ENCODE results near the gene ZDHHC3.
"Not testable (repeated sequence)": the region's sequence is repeated elsewhere in the genome, so short reads cannot be mapped to it uniquely, and the experiment has no call there.

Gene ZDHHC3

DNA sequence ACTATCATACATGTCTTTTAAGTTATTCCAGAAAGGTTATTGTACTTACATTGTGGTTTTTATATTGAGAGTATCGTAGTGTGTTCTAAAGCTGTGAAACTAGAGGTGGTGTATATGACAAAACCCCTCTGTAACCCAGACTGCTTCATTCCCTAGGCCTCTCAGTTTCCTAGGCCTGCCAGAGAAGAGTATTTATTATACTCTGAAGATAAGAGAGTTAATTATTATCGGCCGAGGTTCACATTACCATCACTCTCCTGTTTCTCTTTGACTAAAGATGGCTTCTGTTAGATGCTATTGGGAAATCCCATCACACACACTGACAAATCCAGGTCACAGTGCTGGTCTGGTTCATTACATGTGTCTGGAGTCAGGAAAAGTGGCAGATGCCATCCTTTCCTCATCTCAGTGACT is 20.6 kb upstream of the ZDHHC3 start:
- DNase-seq (ENCODE audit: low read depth in 2 of 2), result no peak

DNA sequence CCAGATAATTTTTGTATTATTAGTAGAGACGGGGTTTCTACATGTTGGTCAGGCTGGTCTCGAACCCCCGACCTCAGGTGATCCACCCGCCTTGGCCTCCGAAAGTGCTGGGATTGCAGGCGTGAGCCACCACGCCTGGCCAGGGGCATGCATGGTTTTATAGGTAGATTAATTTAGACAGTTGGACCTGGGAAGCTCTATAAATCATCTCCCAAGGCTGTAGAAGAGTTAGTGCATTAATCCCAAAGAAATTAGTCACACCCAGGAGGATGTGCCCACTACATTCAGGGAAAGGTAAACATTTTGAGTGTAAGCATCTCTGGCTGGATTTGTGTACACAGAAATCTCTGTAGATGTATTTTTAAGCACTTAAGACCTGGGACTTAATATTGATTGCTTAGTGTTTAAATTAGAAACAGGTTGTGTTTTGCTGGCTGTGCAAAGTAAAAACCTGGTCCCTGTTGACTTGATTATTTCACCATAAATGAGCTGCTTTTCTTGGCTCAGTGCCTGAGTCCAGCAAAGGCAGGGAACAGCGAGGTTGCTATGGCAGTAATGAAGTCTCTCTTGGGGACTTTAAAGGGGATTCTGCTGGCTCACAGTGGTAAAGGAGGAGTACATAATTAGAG is 19.3 kb upstream of the ZDHHC3 start:
- no peak for DNase-seq (ENCODE audit: low read depth in 2 of 2)

- DNase-seq (ENCODE audit: low read depth in 2 of 2), result no peak
These were observed 17.7 kb upstream of the ZDHHC3 start for GRCh38 chr3:44993471-44994205.

- DNase-seq (ENCODE audit: low read depth in 2 of 2), result no peak
These were observed 16.8 kb upstream of the ZDHHC3 start for GRCh38 chr3:44992555-44993470.

GRCh38 chr3:44991326-44991725 is 15.4 kb upstream of the ZDHHC3 start:
- no peak for DNase-seq (ENCODE audit: low read depth in 2 of 2)

- DNase-seq (ENCODE audit: low read depth in 2 of 2), result no peak
These were observed 13.8 kb upstream of the ZDHHC3 start for GRCh38 chr3:44989636-44990373.

- DNase-seq (ENCODE audit: low read depth in 2 of 2), result no peak
These were observed 13.2 kb upstream of the ZDHHC3 start for GRCh38 chr3:44989141-44989540.

DNA sequence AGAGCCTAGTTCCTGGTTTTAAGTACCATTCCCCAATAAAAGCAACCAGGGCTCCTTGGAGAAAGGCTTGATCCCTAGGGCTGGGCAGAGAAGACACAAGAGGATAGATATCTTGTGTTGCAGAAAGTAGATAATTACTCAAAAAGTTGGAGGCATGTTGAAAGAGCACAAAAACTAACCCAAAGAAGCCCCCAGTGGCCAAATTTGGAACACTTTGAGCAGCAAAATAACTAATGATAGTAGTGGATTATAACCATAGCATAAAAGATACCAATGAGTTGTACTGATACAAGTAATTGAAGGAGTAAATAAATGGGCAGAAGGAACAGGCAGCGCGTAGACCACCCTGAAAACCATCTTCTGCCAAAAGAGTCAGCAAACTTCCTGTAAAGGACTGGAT is 12.1 kb upstream of the ZDHHC3 start:
- no peak for DNase-seq (ENCODE audit: low read depth in 2 of 2)

DNA sequence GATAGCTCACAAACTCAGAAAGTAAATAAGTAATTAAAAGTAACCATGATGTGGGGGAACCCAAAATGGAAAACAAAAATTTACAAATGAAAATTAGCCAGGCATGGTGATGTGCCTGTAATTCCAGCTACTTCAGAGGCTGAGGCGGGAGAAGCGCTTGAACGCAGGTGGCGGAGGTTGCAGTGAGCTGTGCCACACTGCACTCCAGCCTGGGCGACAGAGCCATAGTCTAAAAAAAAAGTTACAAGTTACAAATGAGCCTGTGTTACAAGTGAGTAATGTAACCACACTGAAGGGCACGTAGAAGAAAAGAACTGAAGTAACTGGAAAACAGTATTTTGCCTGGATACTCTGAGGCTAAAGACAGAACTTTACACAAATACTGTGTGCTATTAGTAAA is 11.4 kb upstream of the ZDHHC3 start:
- DNase-seq (ENCODE audit: low read depth in 2 of 2), result no peak

- not testable (repeated sequence) for DNase-seq (ENCODE audit: low read depth in 2 of 2)
These were observed 10.4 kb upstream of the ZDHHC3 start for GRCh38 chr3:44986330-44986729.

DNA sequence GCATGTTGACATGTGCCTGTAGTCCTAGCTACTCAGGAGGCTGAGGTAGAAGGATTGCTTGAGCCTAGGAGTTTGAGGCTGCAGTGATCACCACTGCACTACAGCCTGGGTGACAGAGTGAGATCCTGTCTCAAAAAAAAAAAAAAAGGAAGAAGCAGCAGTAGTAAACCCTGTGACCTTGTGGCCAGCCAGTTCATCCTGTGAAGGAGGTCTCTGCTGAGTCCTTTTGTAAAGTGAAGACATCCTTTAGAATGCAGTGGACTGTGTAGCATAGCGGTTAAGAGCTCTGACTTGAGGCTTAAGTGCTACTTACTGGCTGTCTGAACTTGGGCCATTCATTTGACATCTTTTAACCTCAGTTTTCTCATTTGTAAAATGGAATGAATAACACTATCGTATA is 8.4 kb upstream of the ZDHHC3 start:
- DNase-seq (ENCODE audit: low read depth in 2 of 2), result no peak

- no peak for DNase-seq (ENCODE audit: low read depth in 2 of 2)
These were observed 7.5 kb upstream of the ZDHHC3 start for GRCh38 chr3:44983484-44983941.

GRCh38 chr3:44982817-44983216 is 6.8 kb upstream of the ZDHHC3 start:
- DNase-seq (ENCODE audit: low read depth in 2 of 2), result no peak

DNA sequence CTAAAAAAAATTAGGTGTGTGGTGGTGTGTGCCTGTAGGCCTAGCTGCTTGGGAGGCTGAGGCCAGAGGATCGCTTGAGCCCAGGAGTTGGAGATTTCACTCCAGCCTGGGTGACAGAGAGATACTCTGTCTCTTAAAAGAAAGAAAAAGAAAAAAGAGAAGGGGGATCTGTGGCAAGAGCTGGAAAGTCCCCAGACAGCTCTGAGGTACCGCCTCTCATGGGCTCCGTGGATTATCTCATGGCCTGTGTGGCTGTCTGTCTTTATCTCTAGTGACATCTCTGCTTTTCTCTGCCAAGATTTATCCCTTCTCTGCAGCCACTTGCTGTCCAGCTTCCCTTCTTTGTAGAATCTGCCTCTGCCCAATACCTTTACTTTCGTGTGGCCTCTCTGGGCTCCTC is 5.8 kb upstream of the ZDHHC3 start:
- DNase-seq (ENCODE audit: low read depth in 2 of 2), result no peak

- DNase-seq (ENCODE audit: low read depth in 2 of 2), result no peak
These were observed 5.2 kb upstream of the ZDHHC3 start for GRCh38 chr3:44981220-44981619.

GRCh38 chr3:44974416-44974815 is 1.6 kb downstream of the ZDHHC3 start:
- DNase-seq (ENCODE audit: low read depth in 2 of 2), result no peak

DNA sequence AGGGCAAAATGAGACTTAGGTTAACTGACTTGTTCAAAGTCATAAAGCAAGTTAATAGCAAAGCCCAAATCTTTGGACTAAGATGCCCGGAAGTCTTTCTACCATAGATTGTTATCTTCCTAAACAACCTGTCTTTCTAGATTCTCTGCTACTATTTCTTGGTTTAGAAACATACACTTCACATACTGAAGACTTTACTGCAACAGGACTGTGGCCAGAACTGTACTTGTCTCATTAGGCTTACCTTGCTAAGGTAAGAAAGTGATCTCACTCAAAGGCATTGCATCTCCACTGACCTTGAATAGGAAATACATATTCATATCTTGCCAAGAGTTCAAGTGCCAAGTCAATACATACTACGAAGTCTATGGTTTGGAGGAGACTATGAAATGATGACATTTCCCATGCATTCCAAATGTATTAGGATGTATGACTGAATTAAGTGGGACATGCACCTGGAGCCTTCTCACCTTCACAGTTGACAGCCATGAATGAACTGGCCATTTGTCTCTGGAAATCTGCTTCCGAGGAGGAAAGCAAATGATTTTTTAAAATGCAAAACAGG is 5.0 kb downstream of the ZDHHC3 start:
- DNase-seq (ENCODE audit: low read depth in 2 of 2), result no peak

GRCh38 chr3:44969828-44970179 is 6.2 kb downstream of the ZDHHC3 start:
- DNase-seq (ENCODE audit: low read depth in 2 of 2), result no peak

DNA sequence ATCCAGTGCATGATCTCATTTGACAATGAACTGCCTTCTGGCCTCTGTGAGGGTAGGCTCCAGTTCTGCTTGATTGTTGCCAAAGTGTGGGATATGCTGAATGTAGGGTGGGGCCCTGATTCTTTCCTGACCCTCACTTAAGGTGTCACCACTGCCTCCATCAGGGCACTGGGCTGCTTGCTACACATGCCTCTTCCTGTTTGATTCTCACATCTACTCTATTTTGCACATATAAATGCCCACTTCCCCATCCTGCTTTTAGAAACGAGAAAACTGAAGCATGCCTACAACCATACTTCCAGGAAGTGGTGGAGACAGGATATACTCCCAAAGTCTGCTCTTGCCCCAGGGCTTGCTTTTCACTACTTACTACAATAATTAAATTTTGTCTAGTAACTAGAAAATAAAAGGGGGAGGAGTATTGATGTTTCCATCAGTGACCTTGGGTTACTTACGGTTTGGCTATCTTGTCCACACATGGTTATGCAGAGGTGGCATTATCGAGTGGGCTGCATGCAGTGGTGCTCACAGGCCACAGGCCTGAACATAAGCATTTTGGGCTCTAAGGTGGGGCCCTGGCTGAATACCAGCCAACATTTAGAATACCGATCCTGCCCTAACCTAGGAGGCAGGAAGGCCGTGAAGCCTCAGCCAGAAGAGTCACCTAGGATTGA is 6.7 kb downstream of the ZDHHC3 start:
- no peak for DNase-seq (ENCODE audit: low read depth in 2 of 2)

DNA sequence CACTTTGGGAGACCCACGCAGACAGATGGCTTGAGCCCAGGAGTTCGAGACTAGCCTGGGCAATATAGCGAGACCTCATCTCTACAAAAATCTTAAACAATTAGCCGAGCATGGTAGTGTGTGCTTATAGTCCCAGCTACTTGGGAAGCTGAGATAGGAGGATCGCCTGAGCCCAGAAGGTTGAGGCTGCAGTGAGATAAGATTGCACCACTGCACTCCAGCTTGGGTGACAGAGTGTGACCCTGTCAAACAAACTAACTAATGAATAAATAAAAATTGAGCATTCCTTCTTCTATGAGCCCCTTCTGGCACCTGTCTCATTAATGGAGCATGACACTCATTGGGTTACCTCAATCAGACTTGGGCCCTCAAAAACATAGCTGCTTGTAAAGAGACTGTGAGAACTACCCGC is 7.5 kb downstream of the ZDHHC3 start:
- no peak for DNase-seq (ENCODE audit: low read depth in 2 of 2)

- DNase-seq (ENCODE audit: low read depth in 2 of 2), result no peak
These were observed 9.1 kb downstream of the ZDHHC3 start for GRCh38 chr3:44966795-44967278.

All from stimulated activated CD4-positive, alpha-beta T cell treated with anti-CD3 and anti-CD28 coated beads, Interleukin-15, amount 100 ng/mL, for 48 hours (primary cell).